HFF-Myc (cell line): ENCODE measurements around the gene CCDC178.

Experiments
- DNase-seq: peaks from one replicate; pipeline ENCODE4 v3.0.0-alpha.2; 2011; ENCODE audit warnings: low read depth; ENCODE audit errors: extremely low read depth
- H3K4me3 ChIP-seq: replicated peaks from 2 replicates; pipeline ENCODE4 v1.5.1; 2011; ENCODE audit warnings: low read depth, mild to moderate bottlenecking, control low read depth, low read length
- CTCF ChIP-seq: IDR thresholded peaks from 2 replicates; pipeline ENCODE4 v1.5.1; 2012; ENCODE audit warnings: mild to moderate bottlenecking, low read depth, low read length, control low read depth; ENCODE audit errors: missing control alignments

Gene CCDC178

GRCh38 chr18:33317640-33318039 lies 122.9 kb downstream of the CCDC178 start:
- no peak overlapping the region for H3K4me3 ChIP-seq
- TF ChIP-seq CTCF, result no peak
- no peak for DNase-seq

GRCh38 chr18:33316146-33316587 lies 124.4 kb downstream of the CCDC178 start:
- TF ChIP-seq CTCF, result no peak
- DNase-seq, result no peak
- no peak overlapping the region for H3K4me3 ChIP-seq

GRCh38 chr18:33307520-33307919 lies 133.0 kb downstream of the CCDC178 start:
- H3K4me3 ChIP-seq, result no peak overlapping the region
- no peak for TF ChIP-seq CTCF
- DNase-seq, result no peak

GRCh38 chr18:33304277-33304676 lies 136.2 kb downstream of the CCDC178 start:
- DNase-seq, result no peak
- H3K4me3 ChIP-seq, result no peak overlapping the region
- no peak for TF ChIP-seq CTCF

- no peak for DNase-seq
- no peak for TF ChIP-seq CTCF
- no peak overlapping the region for H3K4me3 ChIP-seq
Observed at GRCh38 chr18:33291539-33291938, 149.0 kb downstream of the CCDC178 start.

- no peak for TF ChIP-seq CTCF
Observed at GRCh38 chr18:33288082-33288716, 152.3 kb downstream of the CCDC178 start.

More at GRCh38 chr18:33288082-33288716, 152.3 kb downstream of the CCDC178 start:
- no peak overlapping the region for H3K4me3 ChIP-seq
- no peak for DNase-seq
